Activated CD8-positive, alpha-beta memory T cell treated with anti-CD3 and anti-CD28 coated beads for 36 hours (primary cell): ENCODE data around the gene CLN6. TPM values are rescaled to one million over a fixed set of nuclear protein-coding genes. Genes with fewer than 3 reads are reported as not detected.

Experiments
- CTCF ChIA-PET: fragments of 350-600 bp; sonication (Branson Sonifier 250); formaldehyde crosslinking; loops from one replicate; lab custom pipeline; 2021; ENCODE audit warnings: antibody characterized with exemption; lab: Charles Lee
- POLR2A ChIA-PET: fragments of 350-600 bp; sonication (Branson Sonifier 250); formaldehyde crosslinking; loops from one replicate; lab custom pipeline; 2021; ENCODE audit warnings: antibody characterized with exemption; lab: Charles Lee
- total RNA-seq, 2 experiments: library from RNA; stranded (reverse); gene quantifications; one replicate each; pipeline ENCODE4 v1.2.3, GENCODE V29; 2021

Gene CLN6
- total RNA-seq, result 10 to 100 TPM; 75.1 to 81.0 TPM

- ChIA-PET CTCF (interaction anchor here (0.6 to 2.0 kb wide), 4 partner anchors 10 to 712 kb away, joined by 3 to 5 read pairs (median 3); partner anchors contain the start of gene FEM1B), POLR2A (interaction anchor here (1.0 to 1.5 kb wide), 3 partner anchors 48 to 176 kb away, joined by 3 to 4 read pairs (median 4); partner anchors contain the start of genes FEM1B and PIAS1)
Observed at GRCh38 chr15:68229386-68230156, at the start of gene CLN6. Gene CLN6 (minus strand): TSS chr15:68229728. CDS start chr15:68229584, 144 bp downstream.

DNA sequence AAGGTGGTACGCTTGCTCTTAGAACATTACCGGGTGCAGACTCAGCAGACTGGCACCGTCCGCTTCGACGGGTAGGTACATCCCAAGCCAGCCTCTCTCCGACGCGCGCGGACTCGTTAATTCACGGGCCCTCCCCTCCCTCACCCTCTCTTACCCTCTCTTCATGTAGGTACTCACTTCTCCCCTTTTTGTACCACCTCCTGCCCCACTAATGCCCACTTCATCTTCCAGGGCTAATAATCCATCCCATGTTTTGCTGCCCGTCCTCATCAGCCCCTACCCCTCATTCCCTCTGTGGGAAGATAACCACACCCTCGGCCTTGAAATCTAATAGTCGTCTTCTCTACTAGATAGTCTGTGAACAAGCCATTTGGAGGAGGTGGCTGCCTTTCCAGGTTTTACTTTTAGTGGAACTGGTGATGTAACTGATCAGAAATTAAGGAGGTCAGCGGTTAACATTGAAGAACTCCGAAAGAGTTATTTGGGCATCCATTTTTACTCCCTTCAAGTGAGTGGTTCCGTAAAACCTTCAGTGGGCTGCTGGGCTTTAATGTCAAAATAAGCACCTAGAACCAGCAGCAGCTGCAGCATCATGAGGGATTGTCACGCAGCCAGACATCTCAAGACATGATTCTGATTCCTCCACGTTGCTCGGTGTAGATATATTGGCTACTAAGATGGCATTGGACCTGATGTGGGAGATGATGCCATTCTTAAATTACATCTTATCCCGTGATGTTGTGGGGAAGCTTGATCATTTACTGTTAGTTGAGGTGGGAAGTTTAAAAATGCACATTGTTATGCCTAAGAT lies 49.3 kb upstream of the CLN6 start:
- ChIA-PET POLR2A (interaction anchor here (0.6 kb wide), 1 partner anchor 83 kb away, joined by 3 read pairs; no protein-coding TSS in a partner anchor), CTCF (no interaction called here)

DNA sequence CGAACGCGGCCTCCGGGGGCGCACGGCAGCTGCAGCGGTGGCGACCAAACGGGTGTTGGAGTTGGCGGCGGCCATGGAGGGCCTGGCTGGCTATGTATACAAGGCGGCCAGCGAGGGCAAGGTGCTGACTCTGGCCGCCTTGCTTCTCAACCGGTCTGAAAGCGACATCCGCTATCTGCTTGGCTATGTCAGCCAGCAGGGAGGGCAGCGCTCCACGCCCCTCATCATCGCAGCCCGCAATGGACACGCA lies 48.7 kb upstream of the CLN6 start:
- ChIA-PET CTCF (interaction anchor here (1.1 to 1.4 kb wide), 2 partner anchors 49 to 415 kb away, joined by 3 read pairs; partner anchors contain the start of gene CLN6), POLR2A (interaction anchor here (0.6 to 1.3 kb wide), 4 partner anchors 20 to 83 kb away, joined by 3 to 5 read pairs (median 4); no protein-coding TSS in a partner anchor)

DNA sequence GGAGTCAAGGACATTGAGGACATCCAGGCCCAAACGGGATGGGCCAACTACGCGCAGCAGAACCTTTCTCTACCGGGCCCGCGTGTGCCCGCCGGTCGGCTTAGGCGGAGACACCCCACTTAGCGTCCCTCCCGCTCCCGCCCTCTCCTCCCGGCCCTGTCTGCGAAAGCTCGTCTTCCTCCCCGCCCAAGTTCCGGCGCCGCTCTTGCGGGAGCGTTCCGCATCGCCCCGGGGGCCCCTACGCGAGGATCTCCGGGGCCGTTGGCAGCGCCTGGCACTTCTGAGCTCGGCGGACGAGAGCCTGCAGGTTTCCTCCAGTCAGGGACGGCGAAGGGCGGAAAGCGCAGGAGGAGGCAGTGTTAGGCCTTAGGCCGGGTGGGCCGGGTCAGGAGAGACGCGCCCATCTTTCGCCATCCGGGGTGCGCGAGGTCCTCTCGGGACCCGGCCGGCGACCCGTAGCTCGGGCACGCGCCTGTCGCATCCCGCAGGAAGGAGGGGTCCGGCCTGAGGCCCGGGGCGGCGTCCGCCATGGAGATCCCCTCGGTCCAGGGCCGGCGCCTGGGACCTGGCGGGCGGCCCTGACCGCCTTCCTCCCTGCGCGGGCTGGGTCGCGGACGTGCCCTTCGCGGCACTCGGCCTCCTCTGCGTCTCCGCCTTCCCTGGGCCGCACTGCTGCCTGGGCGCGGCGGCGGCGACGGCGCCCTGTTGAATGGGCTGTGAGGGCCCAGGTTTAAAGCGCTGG lies 48.2 kb upstream of the CLN6 start, which contains the start of gene FEM1B:
Gene FEM1B (plus strand): TSS at position 143 of the 742 bp plus-strand sequence. CDS start 673 bp downstream, outside the sequence.
- CTCF ChIA-PET, result interaction anchor here (0.6 to 1.4 kb wide), 5 partner anchors 16 to 414 kb away, joined by 3 read pairs; partner anchors contain the start of gene CLN6
- POLR2A ChIA-PET, result interaction anchor here (0.6 to 1.5 kb wide), 8 partner anchors 21 to 1425 kb away, joined by 3 to 7 read pairs (median 4); partner anchors contain the start of gene PIAS1

- POLR2A ChIA-PET, result interaction anchor here (0.6 to 1.5 kb wide), 7 partner anchors 20 to 1208 kb away, joined by 3 to 7 read pairs (median 4); partner anchors contain the start of gene PIAS1
- CTCF ChIA-PET, result interaction anchor here (0.6 to 1.4 kb wide), 5 partner anchors 17 to 414 kb away, joined by 3 read pairs; partner anchors contain the start of gene CLN6
Observed at GRCh38 chr15:68277131-68277602, 47.6 kb upstream of the CLN6 start.

DNA sequence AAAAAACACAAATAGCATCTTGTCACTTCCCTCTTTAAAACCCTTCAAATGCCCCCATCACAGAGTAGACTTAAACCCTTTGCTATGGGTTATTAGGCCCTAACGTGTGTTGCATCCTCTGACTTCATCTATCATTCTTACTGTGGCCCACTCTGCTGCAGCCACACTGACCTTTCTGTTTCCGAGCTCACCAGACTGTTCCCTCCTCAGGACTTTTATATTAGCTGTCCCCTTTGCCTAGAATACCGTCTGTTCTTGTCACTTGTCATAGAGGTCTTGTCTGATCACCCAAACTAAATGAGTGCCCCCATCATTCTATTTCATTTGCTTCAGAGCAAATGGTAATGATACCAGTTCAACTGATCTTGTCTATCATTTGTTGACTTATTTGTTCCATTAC lies 47.1 kb upstream of the CLN6 start:
- ChIA-PET POLR2A (interaction anchor here (0.6 to 1.5 kb wide), 4 partner anchors 20 to 1208 kb away, joined by 3 to 7 read pairs (median 3); partner anchors contain the start of gene PIAS1), CTCF (interaction anchor here (0.7 to 1.4 kb wide), 3 partner anchors 17 to 413 kb away, joined by 3 read pairs; no protein-coding TSS in a partner anchor)

DNA sequence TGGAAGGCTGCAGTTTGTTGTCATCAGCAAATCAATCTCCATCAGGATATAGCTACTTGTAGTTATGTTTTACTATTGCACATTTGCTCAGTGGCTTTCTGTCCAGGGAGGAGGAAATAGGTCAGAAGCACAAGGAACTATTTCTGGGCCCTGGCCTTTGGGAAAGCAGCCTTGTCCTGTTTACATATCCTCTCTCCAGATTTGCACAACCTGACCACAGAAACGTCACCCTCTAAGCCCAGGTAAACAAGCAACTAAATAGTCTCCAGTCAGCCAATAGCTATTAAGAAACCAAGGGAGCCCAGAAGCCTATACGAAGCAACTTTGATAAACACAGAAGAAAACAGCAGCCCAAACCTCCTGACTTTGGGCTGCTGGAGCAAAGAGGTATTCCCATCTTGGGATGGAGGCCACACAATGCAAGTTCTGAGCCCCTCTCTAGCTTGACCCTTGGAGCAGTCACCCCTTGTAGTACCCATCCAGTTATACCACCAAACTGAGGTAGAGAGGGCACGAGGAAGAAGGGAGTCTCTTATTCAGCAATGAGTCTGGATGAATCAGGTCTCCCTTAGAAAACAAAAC lies 45.7 kb upstream of the CLN6 start:
- ChIA-PET POLR2A (no interaction called here), CTCF (interaction anchor here (0.7 kb wide), 1 partner anchor 22 kb away, joined by 3 read pairs; no protein-coding TSS in a partner anchor)

- ChIA-PET CTCF (interaction anchor here (0.7 kb wide), 1 partner anchor 22 kb away, joined by 3 read pairs; no protein-coding TSS in a partner anchor), POLR2A (no interaction called here)
Observed at GRCh38 chr15:68274201-68274848, 44.8 kb upstream of the CLN6 start.

GRCh38 chr15:68272721-68273271 lies 43.3 kb upstream of the CLN6 start:
- ChIA-PET POLR2A (no interaction called here), CTCF (no interaction called here)

DNA sequence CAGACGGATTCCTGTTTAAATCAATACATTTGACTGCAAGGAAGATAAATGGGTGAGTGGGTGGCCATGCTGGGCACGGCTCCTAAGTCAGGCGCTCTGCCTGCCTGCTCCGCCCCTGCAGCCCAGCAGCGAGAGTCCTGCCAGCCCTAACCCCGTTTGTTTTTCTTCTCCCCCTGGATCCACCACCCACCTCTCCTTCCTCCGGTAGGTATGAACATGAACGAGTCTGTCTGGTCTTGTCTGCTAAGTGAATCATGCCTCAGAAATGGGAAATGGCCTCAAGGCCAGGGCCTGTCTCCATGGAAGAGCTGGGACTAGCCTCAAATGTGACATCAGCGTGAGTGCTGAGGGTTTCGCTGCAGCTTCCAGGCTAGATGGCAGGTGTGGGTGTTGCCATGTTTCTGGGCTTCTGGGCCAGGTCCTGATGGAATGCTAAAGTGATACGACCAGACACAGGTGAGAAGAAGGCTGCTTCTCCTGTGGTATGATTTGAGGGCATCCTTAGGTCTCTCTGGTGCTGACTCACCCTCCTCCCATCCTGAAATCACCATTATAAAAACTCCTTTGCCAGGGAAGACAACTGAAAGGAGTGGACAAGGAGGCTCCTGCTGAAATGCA lies 42.4 kb upstream of the CLN6 start:
- POLR2A ChIA-PET, result no interaction called here
- CTCF ChIA-PET, result no interaction called here

GRCh38 chr15:68268405-68268804 lies 38.9 kb upstream of the CLN6 start:
- CTCF ChIA-PET, result no interaction called here
- POLR2A ChIA-PET, result no interaction called here

DNA sequence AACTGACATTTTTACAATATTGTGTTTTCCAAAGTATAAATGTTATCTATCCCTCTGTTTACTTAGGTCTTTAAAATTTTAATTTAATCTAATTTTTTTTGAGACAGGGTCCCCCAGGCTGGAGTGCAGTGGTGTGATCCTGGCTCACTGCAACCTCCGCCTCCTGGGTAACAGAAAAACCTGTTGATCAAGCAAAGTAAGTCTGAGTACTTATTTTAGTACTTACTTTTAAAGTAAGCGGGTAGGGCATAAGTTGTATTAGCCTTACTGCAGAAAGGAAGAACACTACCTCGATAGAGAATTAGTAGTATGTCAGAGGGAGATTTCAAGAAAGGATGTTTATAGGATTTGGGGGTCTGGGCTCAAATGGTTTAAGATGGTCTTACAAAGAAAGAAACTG lies 36.1 kb upstream of the CLN6 start:
- ChIA-PET CTCF (no interaction called here), POLR2A (no interaction called here)

DNA sequence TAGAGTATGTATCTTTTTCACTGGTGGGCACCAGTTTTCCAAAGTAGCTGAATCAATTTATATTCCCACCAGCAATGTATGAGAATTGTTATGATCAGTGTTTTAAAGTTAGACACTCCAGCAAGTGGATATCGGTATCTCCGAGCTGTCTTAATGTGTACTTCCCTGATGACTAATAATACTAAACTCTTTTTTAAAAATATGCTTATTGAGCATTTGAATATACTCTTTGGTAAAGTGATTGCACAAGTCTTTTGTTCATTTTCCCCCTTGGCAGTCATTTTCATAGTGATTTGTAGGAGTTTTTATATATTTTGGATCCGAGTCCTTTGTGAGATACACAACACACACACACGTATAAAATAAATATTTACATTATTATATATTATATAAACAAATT lies 35.6 kb upstream of the CLN6 start:
- CTCF ChIA-PET, result interaction anchor here (0.7 kb wide), 1 partner anchor 41 kb away, joined by 4 read pairs; no protein-coding TSS in a partner anchor
- POLR2A ChIA-PET, result no interaction called here

GRCh38 chr15:68264282-68264681 lies 34.8 kb upstream of the CLN6 start:
- POLR2A ChIA-PET, result no interaction called here
- CTCF ChIA-PET, result interaction anchor here (0.7 kb wide), 1 partner anchor 42 kb away, joined by 4 read pairs; no protein-coding TSS in a partner anchor

DNA sequence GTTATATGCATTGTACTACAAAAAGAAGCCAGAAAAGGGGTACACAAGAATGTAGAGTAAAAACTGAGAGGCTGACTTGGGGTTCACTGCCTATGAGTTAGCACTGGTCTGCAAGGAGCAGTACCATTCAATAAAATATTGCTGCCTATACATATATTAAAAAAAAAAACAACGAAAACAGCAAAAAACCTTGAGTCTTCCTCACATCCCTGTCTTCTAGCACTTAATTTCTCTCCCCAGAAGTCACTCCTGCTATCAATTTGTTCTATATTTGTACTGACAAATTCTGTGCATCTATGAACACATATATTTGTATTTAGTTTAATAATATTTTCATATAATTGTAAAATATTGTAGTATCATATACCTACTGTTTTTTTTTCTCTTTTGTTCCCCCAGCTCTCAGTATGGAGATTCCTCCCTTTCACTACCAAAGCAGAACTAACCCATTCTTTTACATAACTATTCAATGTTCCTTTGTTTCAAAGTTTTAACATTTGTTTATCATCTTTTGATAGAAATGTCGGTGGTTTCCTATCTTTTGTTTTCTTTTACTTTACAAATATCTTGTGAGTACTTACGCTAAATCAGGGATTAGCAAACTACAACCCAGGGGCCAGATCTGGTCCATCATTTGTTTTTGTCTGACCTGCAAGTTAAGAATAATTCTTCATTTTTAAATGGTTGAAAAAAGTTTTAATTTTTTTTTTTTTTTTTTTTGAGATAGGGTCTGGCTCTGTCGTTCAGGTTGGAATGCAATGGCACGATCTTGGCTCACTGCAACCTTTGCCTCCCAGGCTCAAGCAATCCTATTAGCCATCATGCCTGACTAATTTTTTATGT lies 33.2 kb upstream of the CLN6 start:
- POLR2A ChIA-PET, result no interaction called here
- CTCF ChIA-PET, result no interaction called here

GRCh38 chr15:68261980-68262379 lies 32.5 kb upstream of the CLN6 start:
- ChIA-PET CTCF (no interaction called here), POLR2A (no interaction called here)
